ENCODE measurements around the gene TMEM115. TPM values are rescaled to one million over a fixed set of nuclear protein-coding genes. Genes with fewer than 3 reads are reported as not detected.

The TMEM115 gene
- total RNA-seq, 1 donor from 2014 or later: 82.5 TPM

GRCh38 chr3:50319181-50319893, 40.0 kb downstream of the TMEM115 start:
- Histone ChIP-seq H3K4me3 (ENCODE audit: low read depth, low read length) (no peak overlapping the region), H3K27me3 (ENCODE audit: control insufficient read depth, insufficient read depth, low read length) (no peaks in the 10 kb centered on the region), H3K36me3 (ENCODE audit: control insufficient read depth, insufficient read depth, low read length) (peaks cover 3% of the 10 kb centered on the region)
- DNase-seq (ENCODE audit: low read depth): no peak
- TF ChIP-seq CTCF (IDR thresholded peaks at IDR 0.05; ENCODE audit: insufficient read depth, low read length, poor library complexity, severe bottlenecking): no peak

GRCh38 chr3:50318615-50319014, 40.7 kb downstream of the TMEM115 start:
- Histone ChIP-seq H3K4me3 (ENCODE audit: low read depth, low read length) (no peak overlapping the region), H3K36me3 (ENCODE audit: control insufficient read depth, insufficient read depth, low read length) (peaks cover 3% of the 10 kb centered on the region), H3K27me3 (ENCODE audit: control insufficient read depth, insufficient read depth, low read length) (no peaks in the 10 kb centered on the region)
- TF ChIP-seq CTCF (IDR thresholded peaks at IDR 0.05; ENCODE audit: insufficient read depth, low read length, poor library complexity, severe bottlenecking): no peak
- DNase-seq (ENCODE audit: low read depth): no peak

- no peaks in the 10 kb centered on the region for H3K27me3 ChIP-seq (ENCODE audit: control insufficient read depth, insufficient read depth, low read length)
- no peak for TF ChIP-seq CTCF (IDR thresholded peaks at IDR 0.05; ENCODE audit: insufficient read depth, low read length, poor library complexity, severe bottlenecking)
- no peak overlapping the region for H3K4me3 ChIP-seq (ENCODE audit: low read depth, low read length)
- H3K36me3 ChIP-seq (ENCODE audit: control insufficient read depth, insufficient read depth, low read length): peaks cover 3% of the 10 kb centered on the region
- DNase-seq (ENCODE audit: low read depth): no peak
Observed at GRCh38 chr3:50318163-50318562, 41.2 kb downstream of the TMEM115 start.

GRCh38 chr3:50317300-50317699, 42.0 kb downstream of the TMEM115 start:
- no peak for DNase-seq (ENCODE audit: low read depth)
- Histone ChIP-seq H3K36me3 (ENCODE audit: control insufficient read depth, insufficient read depth, low read length) (peaks cover 3% of the 10 kb centered on the region), H3K4me3 (ENCODE audit: low read depth, low read length) (no peak overlapping the region), H3K27me3 (ENCODE audit: control insufficient read depth, insufficient read depth, low read length) (no peaks in the 10 kb centered on the region)
- TF ChIP-seq CTCF (IDR thresholded peaks at IDR 0.05; ENCODE audit: insufficient read depth, low read length, poor library complexity, severe bottlenecking): no peak

GRCh38 chr3:50316657-50317242, 42.6 kb downstream of the TMEM115 start:
- Histone ChIP-seq H3K36me3 (ENCODE audit: control insufficient read depth, insufficient read depth, low read length) (peaks cover 3% of the 10 kb centered on the region), H3K4me3 (ENCODE audit: low read depth, low read length) (no peak overlapping the region), H3K27me3 (ENCODE audit: control insufficient read depth, insufficient read depth, low read length) (no peaks in the 10 kb centered on the region)
- TF ChIP-seq CTCF (IDR thresholded peaks at IDR 0.05; ENCODE audit: insufficient read depth, low read length, poor library complexity, severe bottlenecking): no peak
- DNase-seq (ENCODE audit: low read depth): peak; percentile 91

All from kidney epithelial cell (primary cell).